Measurements from ENCODE around the gene C17orf113.

Gene C17orf113

DNA sequence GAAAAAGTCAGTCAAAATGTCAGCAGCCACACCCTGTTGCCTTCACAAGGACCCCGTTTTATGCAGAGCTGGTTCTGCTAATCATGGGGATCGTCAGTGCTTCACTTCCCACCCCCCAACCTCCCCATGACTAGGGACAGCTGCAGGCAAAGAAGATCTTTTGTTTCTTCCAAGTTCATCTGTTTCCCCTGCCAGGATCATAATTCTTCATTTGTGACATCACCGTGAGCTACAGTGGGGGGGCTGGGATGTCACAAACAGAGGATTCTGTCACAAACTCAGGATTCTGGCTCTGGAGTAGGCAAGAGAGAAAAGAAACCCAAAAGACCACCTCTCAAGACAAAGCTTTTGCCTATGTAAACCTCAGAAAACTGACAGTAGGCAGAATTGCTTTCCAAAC is 57.8 kb downstream of the C17orf113 start:
- no peak for DNase-seq (ENCODE audit: low read depth)
- TF ChIP-seq, protein P1, sequence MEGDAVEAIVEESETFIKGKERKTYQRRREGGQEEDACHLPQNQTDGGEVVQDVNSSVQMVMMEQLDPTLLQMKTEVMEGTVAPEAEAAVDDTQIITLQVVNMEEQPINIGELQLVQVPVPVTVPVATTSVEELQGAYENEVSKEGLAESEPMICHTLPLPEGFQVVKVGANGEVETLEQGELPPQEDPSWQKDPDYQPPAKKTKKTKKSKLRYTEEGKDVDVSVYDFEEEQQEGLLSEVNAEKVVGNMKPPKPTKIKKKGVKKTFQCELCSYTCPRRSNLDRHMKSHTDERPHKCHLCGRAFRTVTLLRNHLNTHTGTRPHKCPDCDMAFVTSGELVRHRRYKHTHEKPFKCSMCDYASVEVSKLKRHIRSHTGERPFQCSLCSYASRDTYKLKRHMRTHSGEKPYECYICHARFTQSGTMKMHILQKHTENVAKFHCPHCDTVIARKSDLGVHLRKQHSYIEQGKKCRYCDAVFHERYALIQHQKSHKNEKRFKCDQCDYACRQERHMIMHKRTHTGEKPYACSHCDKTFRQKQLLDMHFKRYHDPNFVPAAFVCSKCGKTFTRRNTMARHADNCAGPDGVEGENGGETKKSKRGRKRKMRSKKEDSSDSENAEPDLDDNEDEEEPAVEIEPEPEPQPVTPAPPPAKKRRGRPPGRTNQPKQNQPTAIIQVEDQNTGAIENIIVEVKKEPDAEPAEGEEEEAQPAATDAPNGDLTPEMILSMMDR (IDR thresholded peaks at IDR 0.05; ENCODE audit: insufficient read depth, low read depth, low read length, missing control alignments): no peak
- no peak overlapping the region for H3K4me3 ChIP-seq (ENCODE audit: low read length)

- TF ChIP-seq, protein P1 (IDR thresholded peaks at IDR 0.05; ENCODE audit: insufficient read depth, low read depth, low read length, missing control alignments): no peak
- no peak for DNase-seq (ENCODE audit: low read depth)
- H3K4me3 ChIP-seq (ENCODE audit: low read length): no peak overlapping the region
These were observed 60.5 kb downstream of the C17orf113 start for GRCh38 chr17:41989702-41990419.

- TF ChIP-seq, protein P1 (IDR thresholded peaks at IDR 0.05; ENCODE audit: insufficient read depth, low read depth, low read length, missing control alignments): no peak
- DNase-seq (ENCODE audit: low read depth): no peak
- no peak overlapping the region for H3K4me3 ChIP-seq (ENCODE audit: low read length)
These were observed 62.0 kb downstream of the C17orf113 start for GRCh38 chr17:41988418-41988817.
